Activated CD4-positive, CD25-positive, alpha-beta regulatory T cell treated with anti-CD3 and anti-CD28 coated beads, Interleukin-2, amount 50 U/mL, for 72 hours (primary cell): Measurements from ENCODE around the gene STARD8.
"Not testable (repeated sequence)": the region's sequence is repeated elsewhere in the genome, so short reads cannot be mapped to it uniquely, and the experiment has no call there.

ENCODE experiments used
- DNase-seq: peaks from one replicate; pipeline ENCODE4 v3.0.0; 2021

The STARD8 gene

GRCh38 chrX:68658530-68658929 lies 11.1 kb downstream of the STARD8 start:
- no peak for DNase-seq

- no peak for DNase-seq
These were observed 11.9 kb downstream of the STARD8 start for GRCh38 chrX:68659385-68659784.

GRCh38 chrX:68659786-68660185 lies 12.3 kb downstream of the STARD8 start:
- no peak for DNase-seq

GRCh38 chrX:68660746-68661145 lies 13.3 kb downstream of the STARD8 start:
- no peak for DNase-seq

GRCh38 chrX:68665502-68665901 lies 18.0 kb downstream of the STARD8 start:
- no peak for DNase-seq

GRCh38 chrX:68666580-68666979 lies 19.1 kb downstream of the STARD8 start:
- DNase-seq, result no peak

- DNase-seq, result no peak
These were observed 21.8 kb downstream of the STARD8 start for GRCh38 chrX:68669094-68669860.

- no peak for DNase-seq
These were observed 22.4 kb downstream of the STARD8 start for GRCh38 chrX:68669871-68670270.

GRCh38 chrX:68671221-68671620 lies 23.8 kb downstream of the STARD8 start:
- DNase-seq, result no peak

GRCh38 chrX:68672581-68673318 lies 25.3 kb downstream of the STARD8 start:
- no peak for DNase-seq

GRCh38 chrX:68675571-68675970 lies 28.1 kb downstream of the STARD8 start:
- no peak for DNase-seq

- DNase-seq, result no peak
These were observed 28.9 kb downstream of the STARD8 start for GRCh38 chrX:68676335-68676734.

GRCh38 chrX:68677998-68678397 lies 30.5 kb downstream of the STARD8 start:
- DNase-seq, result no peak

GRCh38 chrX:68681443-68681941 lies 34.0 kb downstream of the STARD8 start:
- DNase-seq, result no peak

GRCh38 chrX:68682790-68683189 lies 35.3 kb downstream of the STARD8 start:
- no peak for DNase-seq

GRCh38 chrX:68683580-68683979 lies 36.1 kb downstream of the STARD8 start:
- no peak for DNase-seq

- DNase-seq, result no peak
These were observed 36.9 kb downstream of the STARD8 start for GRCh38 chrX:68684291-68684918.

- DNase-seq, result no peak
These were observed 37.4 kb downstream of the STARD8 start for GRCh38 chrX:68684919-68685304.

- DNase-seq, result no peak
These were observed 38.2 kb downstream of the STARD8 start for GRCh38 chrX:68685685-68686084.

GRCh38 chrX:68686097-68686977 lies 38.9 kb downstream of the STARD8 start:
- DNase-seq, result no peak

- DNase-seq, result not testable (repeated sequence)
These were observed 41.5 kb downstream of the STARD8 start for GRCh38 chrX:68688931-68689330.

- no peak for DNase-seq
These were observed 43.6 kb downstream of the STARD8 start for GRCh38 chrX:68690936-68691501.
